ENCODE measurements around the gene ECHS1. TPM values are rescaled to one million over a fixed set of nuclear protein-coding genes. Genes with fewer than 3 reads are reported as not detected.
"Not testable (repeated sequence)": the region's sequence is repeated elsewhere in the genome, so short reads cannot be mapped to it uniquely, and the experiment has no call there.

Gene ECHS1
- total RNA-seq, 1 donor from 2014 or later: 37.7 TPM

GRCh38 chr10:133388973-133389818 lies 16.0 kb upstream of the ECHS1 start:
- H3K4me3 Mint-ChIP-seq: peak overlapping the region; percentile 83
- H3K4me1 Mint-ChIP-seq: peaks cover 63% of the 10 kb centered on the region
- peaks cover 10% of the 10 kb centered on the region for H3K36me3 Mint-ChIP-seq (ENCODE audit: low read depth)
- POLR2A ChIA-PET: interaction anchor here (0.9 to 6.5 kb wide), 10 partner anchors 10 to 114 kb away, joined by 3 to 52 read pairs (median 6); partner anchors contain the start of genes ECHS1, FUOM and PAOX
- no peak for TF ChIP-seq CTCF (IDR thresholded peaks at IDR 0.05)
- peak; percentile 84 for ATAC-seq (ENCODE audit: low read depth)
- no peak for DNase-seq
- H3K27me3 Mint-ChIP-seq: no peaks in the 10 kb centered on the region
- CTCF ChIA-PET: interaction anchor here (1.4 to 3.0 kb wide), 2 partner anchors 17 to 60 kb away, joined by 3 to 11 read pairs; no protein-coding TSS in a partner anchor
- H3K27ac Mint-ChIP-seq: peak overlapping the region; percentile 90
- intact Hi-C loops (cut with micrococcal nuclease): loop anchor here (1.0 to 2.0 kb wide), 6 partner anchors 10 to 114 kb away; partner anchors contain the start of genes ECHS1, FUOM and PAOX
- no peaks in the 10 kb centered on the region for H3K9me3 Mint-ChIP-seq

- no peak for DNase-seq
- ATAC-seq (ENCODE audit: low read depth): no peak
- Mint-ChIP-seq H3K4me1 (peaks cover 62% of the 10 kb centered on the region), H3K27ac (peak overlapping the region; percentile 90), H3K9me3 (no peaks in the 10 kb centered on the region), H3K4me3 (peak overlapping the region; percentile 83), H3K36me3 (ENCODE audit: low read depth) (peaks cover 12% of the 10 kb centered on the region), H3K27me3 (no peaks in the 10 kb centered on the region)
- ChIA-PET POLR2A (interaction anchor here (1.0 to 6.5 kb wide), 8 partner anchors 9 to 113 kb away, joined by 3 to 52 read pairs (median 6); partner anchors contain the start of genes ECHS1, FUOM and PAOX), CTCF (interaction anchor here (3.0 kb wide), 1 partner anchor 59 kb away, joined by 11 read pairs; no protein-coding TSS in a partner anchor)
- intact Hi-C loops (cut with micrococcal nuclease): loop anchor here (2.0 kb wide), 1 partner anchor 54 kb away; no protein-coding TSS in a partner anchor
- TF ChIP-seq CTCF (IDR thresholded peaks at IDR 0.05): no peak
Measured at GRCh38 chr10:133388236-133388972, 15.2 kb upstream of the ECHS1 start.

GRCh38 chr10:133386951-133387350 lies 13.8 kb upstream of the ECHS1 start:
- DNase-seq; H3K9me3 Mint-ChIP-seq; H3K27me3 Mint-ChIP-seq; ATAC-seq (ENCODE audit: low read depth); CTCF ChIA-PET; H3K27ac Mint-ChIP-seq; intact Hi-C loops (cut with micrococcal nuclease); H3K4me3 Mint-ChIP-seq: not testable (repeated sequence)
- POLR2A ChIA-PET: interaction anchor here (1.6 to 6.5 kb wide), 2 partner anchors 8 to 12 kb away, joined by 3 to 52 read pairs; partner anchors contain the start of gene PAOX
- peaks cover 54% of the 10 kb centered on the region for H3K4me1 Mint-ChIP-seq
- H3K36me3 Mint-ChIP-seq (ENCODE audit: low read depth): peaks cover 22% of the 10 kb centered on the region

DNA sequence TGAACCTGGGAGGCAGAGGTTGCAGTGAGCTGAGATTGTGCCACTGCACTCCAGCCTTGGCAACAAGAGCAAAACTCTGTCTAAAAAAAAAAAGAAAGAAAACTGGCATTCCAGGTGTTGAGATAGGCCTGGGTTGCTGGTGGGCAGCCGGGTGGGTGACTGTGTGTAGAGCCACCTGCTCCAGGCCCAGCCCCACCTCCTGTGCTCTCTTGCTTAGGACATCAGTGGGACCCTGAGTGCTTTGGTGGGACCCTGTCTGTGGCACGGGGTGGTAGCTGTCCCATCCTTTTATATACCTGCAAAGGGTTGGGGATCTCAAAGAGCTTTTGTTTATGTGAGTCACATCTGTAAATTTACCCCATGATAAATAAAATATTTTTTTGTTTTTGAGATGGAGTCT lies 12.1 kb upstream of the ECHS1 start:
- peaks cover 27% of the 10 kb centered on the region for H3K36me3 Mint-ChIP-seq (ENCODE audit: low read depth)
- H3K4me3 Mint-ChIP-seq: no peak overlapping the region
- no peak overlapping the region for H3K27ac Mint-ChIP-seq
- CTCF ChIA-PET: no interaction called here
- TF ChIP-seq CTCF (IDR thresholded peaks at IDR 0.05): no peak
- intact Hi-C loops (cut with micrococcal nuclease): no loop called here
- no peaks in the 10 kb centered on the region for H3K9me3 Mint-ChIP-seq
- POLR2A ChIA-PET: no interaction called here
- DNase-seq (no peak), ATAC-seq (ENCODE audit: low read depth) (no peak)
- no peaks in the 10 kb centered on the region for H3K27me3 Mint-ChIP-seq
- peaks cover 54% of the 10 kb centered on the region for H3K4me1 Mint-ChIP-seq

DNA sequence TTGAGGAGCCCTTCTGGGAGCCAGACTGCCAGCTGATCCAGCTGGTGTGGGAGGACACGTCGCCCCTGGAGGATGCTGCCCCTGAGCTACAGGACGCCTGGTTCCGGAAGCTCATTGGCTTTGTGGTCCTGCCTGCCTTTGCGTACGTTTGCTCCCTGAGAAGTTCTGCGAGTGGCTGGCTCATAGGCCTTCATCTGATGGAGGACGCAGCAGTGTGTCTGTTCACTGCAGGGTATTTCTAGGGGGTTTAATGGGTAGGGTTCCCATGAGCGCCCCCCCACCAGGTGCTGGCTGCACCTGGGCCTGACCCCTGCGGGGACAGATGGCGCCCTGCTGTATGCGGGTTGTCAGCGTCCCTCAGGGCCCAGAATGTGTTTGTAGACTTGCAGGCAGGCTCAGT lies 10.9 kb upstream of the ECHS1 start:
- H3K4me3 Mint-ChIP-seq: no peak overlapping the region
- H3K4me1 Mint-ChIP-seq: peaks cover 51% of the 10 kb centered on the region
- H3K36me3 Mint-ChIP-seq (ENCODE audit: low read depth): peaks cover 27% of the 10 kb centered on the region

More for the DNA sequence above, 10.9 kb upstream of the ECHS1 start:
- TF ChIP-seq CTCF (IDR thresholded peaks at IDR 0.05): no peak
- ATAC-seq (ENCODE audit: low read depth) (no peak), DNase-seq (no peak)
- Mint-ChIP-seq H3K9me3 (no peaks in the 10 kb centered on the region), H3K27ac (peak overlapping the region; percentile 41), H3K27me3 (no peaks in the 10 kb centered on the region)
- intact Hi-C loops (cut with micrococcal nuclease): no loop called here
- ChIA-PET POLR2A (no interaction called here), CTCF (no interaction called here)
